RWPE1 (cell line): Measurements from ENCODE around the gene ZNF385B.
"Not testable (repeated sequence)": the region's sequence is repeated elsewhere in the genome, so short reads cannot be mapped to it uniquely, and the experiment has no call there.

ENCODE experiments used
- CTCF ChIA-PET: fragments of 350-600 bp; sonication (Branson Sonifier 250); formaldehyde crosslinking; extraction: SDS; loops from one replicate; lab custom pipeline; 2021; lab: Yijun Ruan, JAX
- POLR2A ChIA-PET: fragments of 400-600 bp; formaldehyde crosslinking; extraction: SDS; loops from one replicate; lab custom pipeline; 2020; ENCODE audit warnings: antibody characterized with exemption; ENCODE audit not compliant: low non-redundant PET; lab: Yijun Ruan, JAX
- DNase-seq: peaks from one replicate; pipeline ENCODE4 v3.0.0; 2012; ENCODE audit warnings: low spot score
- H3K27ac ChIP-seq: fragments of 450-650 bp; 2 replicates; pipeline ENCODE4 v1.5.1; 2017
- CTCF ChIP-seq: fragments of 450-650 bp; conservative IDR thresholded peaks from 2 replicates; pipeline ENCODE4 v1.5.1; 2017; ENCODE audit warnings: low read depth, mild to moderate bottlenecking

ZNF385B gene

GRCh38 chr2:179642462-179642861 is 218.9 kb downstream of the ZNF385B start:
- no peak overlapping the region for H3K27ac ChIP-seq
- no peak for DNase-seq
- ChIA-PET POLR2A (interaction anchor here (0.6 kb wide), 1 partner anchor 1999 kb away, joined by 4 read pairs; no protein-coding TSS in a partner anchor), CTCF (no interaction called here)
- TF ChIP-seq CTCF, result no peak

- ChIA-PET CTCF (interaction anchor here (0.6 kb wide), 1 partner anchor 1764 kb away, joined by 3 read pairs; no protein-coding TSS in a partner anchor), POLR2A (no interaction called here)
- no peak overlapping the region for H3K27ac ChIP-seq
- DNase-seq, result no peak
- no peak for TF ChIP-seq CTCF
Measured at GRCh38 chr2:179636995-179637394, 224.4 kb downstream of the ZNF385B start.

- POLR2A ChIA-PET, result no interaction called here
Measured at GRCh38 chr2:179636100-179636980, 225.1 kb downstream of the ZNF385B start.

GRCh38 chr2:179631769-179632385 is 229.5 kb downstream of the ZNF385B start:
- POLR2A ChIA-PET, CTCF ChIA-PET: not testable (repeated sequence)

More at GRCh38 chr2:179636100-179636980, 225.1 kb downstream of the ZNF385B start:
- no peak overlapping the region for H3K27ac ChIP-seq
- CTCF ChIA-PET, result interaction anchor here (0.6 kb wide), 2 partner anchors 17 to 1765 kb away, joined by 3 to 4 read pairs; no protein-coding TSS in a partner anchor
- no peak for TF ChIP-seq CTCF
- DNase-seq, result no peak

GRCh38 chr2:179629776-179630175 is 231.6 kb downstream of the ZNF385B start:
- CTCF ChIA-PET, result interaction anchor here (0.6 kb wide), 1 partner anchor 55 kb away, joined by 3 read pairs; no protein-coding TSS in a partner anchor
- DNase-seq, POLR2A ChIA-PET, H3K27ac ChIP-seq: not testable (repeated sequence)

More at GRCh38 chr2:179631769-179632385, 229.5 kb downstream of the ZNF385B start:
- H3K27ac ChIP-seq, DNase-seq: not testable (repeated sequence)

- TF ChIP-seq CTCF, result no peak
- ChIA-PET CTCF (no interaction called here), POLR2A (no interaction called here)
- DNase-seq, result no peak
- no peak overlapping the region for H3K27ac ChIP-seq
Measured at GRCh38 chr2:179626261-179626660, 235.2 kb downstream of the ZNF385B start.

- POLR2A ChIA-PET, result no interaction called here
- no peak for TF ChIP-seq CTCF
- DNase-seq, result no peak
- CTCF ChIA-PET, result interaction anchor here (0.5 to 0.8 kb wide), 2 partner anchors 18 to 125 kb away, joined by 3 to 4 read pairs; no protein-coding TSS in a partner anchor
- H3K27ac ChIP-seq, result no peak overlapping the region
Measured at GRCh38 chr2:179622635-179623300, 238.6 kb downstream of the ZNF385B start.
